Panc1 (cell line): ENCODE measurements around the gene TGM1.
A peak's percentile ranks its signal among the peaks of the same experiment; 100 is the strongest.

ENCODE experiments used
- POLR2AphosphoS5 ChIP-seq: IDR thresholded peaks from 2 replicates; pipeline ENCODE4 v1.6.1; 2012; ENCODE audit warnings: mild to moderate bottlenecking, low read depth, low read length, moderate library complexity
- SIN3A ChIP-seq: IDR thresholded peaks from 2 replicates; pipeline ENCODE4 v1.6.1; 2012; ENCODE audit warnings: low read depth, mild to moderate bottlenecking, low read length, moderate library complexity, borderline replicate concordance; ENCODE audit not compliant: insufficient read depth
- TF ChIP-seq, protein P1 (sequence below): fragments of 450-650 bp; IDR thresholded peaks from 2 replicates; pipeline ENCODE4 v1.5.1; 2017; ENCODE audit warnings: mild to moderate bottlenecking

DNA sequence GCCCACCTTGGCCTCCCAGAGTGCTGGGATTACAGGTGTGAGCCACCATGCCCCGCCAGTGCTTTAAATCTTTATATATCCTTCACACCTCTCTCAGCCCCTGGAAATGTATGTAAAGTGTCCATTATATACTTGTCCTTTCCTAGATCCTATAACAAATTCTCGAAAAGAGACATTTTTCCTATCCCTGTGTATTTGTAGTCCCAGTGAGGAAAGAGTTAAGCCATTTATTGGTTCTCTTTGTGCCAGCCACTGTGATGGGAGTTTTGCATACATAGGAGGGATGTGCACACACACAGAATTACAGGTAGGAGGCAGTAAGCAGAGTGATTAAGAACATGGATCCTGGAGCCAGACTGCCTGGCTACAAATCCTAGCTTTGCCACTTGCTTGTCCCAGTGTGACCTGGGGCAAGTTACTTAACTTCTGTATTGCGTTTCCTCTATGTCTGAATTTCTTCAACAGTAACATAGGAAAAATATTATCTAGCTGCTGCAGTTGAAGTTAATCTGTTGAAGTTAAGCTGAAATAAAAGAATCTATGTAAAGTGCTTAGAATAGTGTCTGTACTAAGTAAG, 10.5 kb upstream of the TGM1 start:
- TF ChIP-seq, protein P1, sequence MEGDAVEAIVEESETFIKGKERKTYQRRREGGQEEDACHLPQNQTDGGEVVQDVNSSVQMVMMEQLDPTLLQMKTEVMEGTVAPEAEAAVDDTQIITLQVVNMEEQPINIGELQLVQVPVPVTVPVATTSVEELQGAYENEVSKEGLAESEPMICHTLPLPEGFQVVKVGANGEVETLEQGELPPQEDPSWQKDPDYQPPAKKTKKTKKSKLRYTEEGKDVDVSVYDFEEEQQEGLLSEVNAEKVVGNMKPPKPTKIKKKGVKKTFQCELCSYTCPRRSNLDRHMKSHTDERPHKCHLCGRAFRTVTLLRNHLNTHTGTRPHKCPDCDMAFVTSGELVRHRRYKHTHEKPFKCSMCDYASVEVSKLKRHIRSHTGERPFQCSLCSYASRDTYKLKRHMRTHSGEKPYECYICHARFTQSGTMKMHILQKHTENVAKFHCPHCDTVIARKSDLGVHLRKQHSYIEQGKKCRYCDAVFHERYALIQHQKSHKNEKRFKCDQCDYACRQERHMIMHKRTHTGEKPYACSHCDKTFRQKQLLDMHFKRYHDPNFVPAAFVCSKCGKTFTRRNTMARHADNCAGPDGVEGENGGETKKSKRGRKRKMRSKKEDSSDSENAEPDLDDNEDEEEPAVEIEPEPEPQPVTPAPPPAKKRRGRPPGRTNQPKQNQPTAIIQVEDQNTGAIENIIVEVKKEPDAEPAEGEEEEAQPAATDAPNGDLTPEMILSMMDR, result peak; percentile 17; the same call in 1 of the 2 replicates
- TF ChIP-seq POLR2AphosphoS5 (no peak), SIN3A (no peak)
